Measurements from ENCODE around the gene POGLUT2.

GRCh38 chr13:102763741-102764140, 35.0 kb downstream of the POGLUT2 start:
- TF ChIP-seq CTCF (IDR thresholded peaks at IDR 0.05): no peak
- TF ChIP-seq POLR2A (IDR thresholded peaks at IDR 0.05): no peak
